Stimulated activated CD8-positive, alpha-beta memory T cell treated with anti-CD3 and anti-CD28 coated beads, Interleukin-4, amount 100 ng/mL, for 4 hours (primary cell): ENCODE data around the gene ASCC2.
"Not testable (repeated sequence)": the region's sequence is repeated elsewhere in the genome, so short reads cannot be mapped to it uniquely, and the experiment has no call there.

Experiments used
- DNase-seq, 2 donors: peaks; one replicate each; pipeline ENCODE4 v3.0.0-alpha.2; 2020; ENCODE audit warnings: low read depth in 2 of 2, low spot score in 1 of 2

Gene ASCC2, protein sequence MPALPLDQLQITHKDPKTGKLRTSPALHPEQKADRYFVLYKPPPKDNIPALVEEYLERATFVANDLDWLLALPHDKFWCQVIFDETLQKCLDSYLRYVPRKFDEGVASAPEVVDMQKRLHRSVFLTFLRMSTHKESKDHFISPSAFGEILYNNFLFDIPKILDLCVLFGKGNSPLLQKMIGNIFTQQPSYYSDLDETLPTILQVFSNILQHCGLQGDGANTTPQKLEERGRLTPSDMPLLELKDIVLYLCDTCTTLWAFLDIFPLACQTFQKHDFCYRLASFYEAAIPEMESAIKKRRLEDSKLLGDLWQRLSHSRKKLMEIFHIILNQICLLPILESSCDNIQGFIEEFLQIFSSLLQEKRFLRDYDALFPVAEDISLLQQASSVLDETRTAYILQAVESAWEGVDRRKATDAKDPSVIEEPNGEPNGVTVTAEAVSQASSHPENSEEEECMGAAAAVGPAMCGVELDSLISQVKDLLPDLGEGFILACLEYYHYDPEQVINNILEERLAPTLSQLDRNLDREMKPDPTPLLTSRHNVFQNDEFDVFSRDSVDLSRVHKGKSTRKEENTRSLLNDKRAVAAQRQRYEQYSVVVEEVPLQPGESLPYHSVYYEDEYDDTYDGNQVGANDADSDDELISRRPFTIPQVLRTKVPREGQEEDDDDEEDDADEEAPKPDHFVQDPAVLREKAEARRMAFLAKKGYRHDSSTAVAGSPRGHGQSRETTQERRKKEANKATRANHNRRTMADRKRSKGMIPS

DNA sequence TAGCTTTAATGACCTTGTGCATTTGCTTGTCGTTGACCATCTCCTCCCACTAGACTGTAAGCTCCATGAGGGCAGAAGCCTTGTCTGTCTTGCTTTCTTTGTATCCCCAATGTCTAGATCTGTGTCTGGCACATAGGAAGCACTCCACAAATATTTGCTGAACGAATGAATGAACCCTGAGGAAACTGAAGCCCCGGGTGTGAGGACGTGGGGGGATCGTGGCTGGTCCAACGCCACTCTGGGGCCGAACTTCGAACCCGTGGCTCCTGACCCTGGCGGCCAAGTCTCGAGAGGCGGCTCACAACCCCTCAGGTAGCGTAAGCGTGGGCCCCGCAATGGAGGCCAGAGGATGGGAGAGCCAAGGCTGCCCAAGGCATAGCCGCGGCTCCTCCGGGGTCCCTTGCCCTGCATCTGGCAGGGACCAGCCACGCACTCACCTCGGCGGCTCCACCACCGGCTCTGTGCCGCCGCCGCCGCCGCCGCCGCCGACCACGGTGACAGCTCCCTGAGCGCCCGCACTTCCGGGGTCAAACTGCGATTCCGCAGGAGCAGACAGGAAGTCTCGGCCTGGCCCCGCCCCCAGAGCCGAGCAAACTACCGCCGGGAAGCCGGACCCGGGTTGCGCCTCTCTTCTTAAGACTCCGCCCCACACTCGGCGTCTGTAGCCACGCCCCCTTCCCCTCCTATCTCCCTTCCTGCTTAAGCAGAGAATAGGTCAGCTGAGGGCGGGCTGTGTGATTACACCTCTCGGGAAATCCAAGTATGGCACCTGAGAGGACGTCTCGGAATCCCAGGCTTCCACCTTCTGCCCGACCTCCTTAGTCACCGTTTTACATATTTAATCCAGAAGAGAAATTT, at the start of gene ASCC2:
Gene ASCC2, minus strand, starts transcription at position 534 of the 858 bp plus-strand sequence. CDS start 5,949 bp downstream, outside the sequence.
- peak; percentile 98 to 99 for DNase-seq

DNA sequence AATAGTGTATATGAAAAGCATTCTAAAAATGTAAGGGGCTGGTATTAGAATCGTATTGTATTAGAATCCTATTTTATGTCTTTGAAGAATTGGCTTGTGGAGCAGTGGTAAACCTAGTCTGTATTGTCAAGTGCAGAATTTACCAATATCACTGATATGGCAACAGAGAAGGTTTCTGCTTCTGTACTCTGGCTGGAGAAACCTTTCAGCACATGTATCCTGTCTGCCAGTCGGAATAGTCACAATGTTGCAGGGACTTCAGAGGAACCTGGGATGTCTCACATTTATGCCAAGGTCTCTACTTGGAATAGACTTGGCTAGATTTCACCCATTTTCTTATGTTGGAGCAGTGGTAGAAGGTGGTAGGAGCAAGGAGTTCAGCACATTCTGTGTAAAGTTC, 49.3 kb upstream of the ASCC2 start:
- no peak for DNase-seq

DNA sequence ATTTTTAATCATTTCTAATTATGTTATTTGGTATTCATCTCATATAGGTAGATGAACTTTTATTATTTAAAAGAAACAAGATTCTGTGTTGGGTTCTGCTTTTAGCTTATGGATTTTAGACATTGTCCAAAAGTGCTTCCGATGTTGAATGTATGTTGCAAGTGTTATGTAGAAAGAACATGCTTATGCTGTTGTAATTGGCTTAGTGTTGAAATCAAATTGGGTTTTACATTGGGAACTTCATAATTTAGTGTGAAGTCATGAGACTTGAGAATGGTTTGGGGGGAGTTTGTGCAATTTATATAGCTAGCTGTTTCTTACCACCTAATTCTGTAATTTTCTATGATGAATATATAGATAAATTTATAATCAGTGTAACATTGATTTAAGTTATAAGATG, 48.5 kb upstream of the ASCC2 start:
- DNase-seq = no peak

DNA sequence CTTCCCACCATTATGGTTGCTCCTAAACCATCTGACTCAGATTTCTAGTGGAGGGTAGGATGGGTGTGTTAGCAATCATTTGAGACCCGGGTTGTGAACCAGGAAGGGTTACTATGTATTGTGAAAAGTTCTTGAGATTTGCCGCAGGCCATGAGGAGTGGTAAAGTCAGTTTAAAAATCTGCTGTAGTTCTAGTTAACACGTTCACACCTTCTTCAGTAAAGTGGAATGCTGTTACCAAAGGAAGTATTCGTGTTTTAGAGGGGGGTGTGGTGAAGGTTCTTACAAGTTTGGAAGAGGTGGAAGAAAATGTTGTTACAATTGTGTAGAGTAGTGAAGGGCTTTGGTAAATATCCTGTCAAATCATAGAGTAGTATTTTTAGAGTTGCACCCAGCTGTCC, 47.5 kb upstream of the ASCC2 start:
- DNase-seq = no peak

DNA sequence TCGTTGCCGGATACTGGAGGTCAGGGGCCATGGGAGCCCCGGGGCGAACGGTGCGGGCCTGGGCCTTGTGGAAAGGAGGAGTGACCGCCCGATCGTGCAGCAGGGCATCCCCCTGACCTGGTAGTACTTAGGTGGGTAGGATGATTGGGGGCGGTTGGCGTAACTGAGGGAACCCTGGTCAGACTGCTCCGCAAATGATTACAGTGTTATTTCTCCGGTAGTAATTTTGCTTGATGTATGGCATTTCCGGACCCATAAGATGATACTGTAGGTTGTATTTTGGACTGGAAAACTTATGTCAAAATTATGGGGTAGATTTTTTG, 45.7 kb upstream of the ASCC2 start:
- DNase-seq = no peak

DNA sequence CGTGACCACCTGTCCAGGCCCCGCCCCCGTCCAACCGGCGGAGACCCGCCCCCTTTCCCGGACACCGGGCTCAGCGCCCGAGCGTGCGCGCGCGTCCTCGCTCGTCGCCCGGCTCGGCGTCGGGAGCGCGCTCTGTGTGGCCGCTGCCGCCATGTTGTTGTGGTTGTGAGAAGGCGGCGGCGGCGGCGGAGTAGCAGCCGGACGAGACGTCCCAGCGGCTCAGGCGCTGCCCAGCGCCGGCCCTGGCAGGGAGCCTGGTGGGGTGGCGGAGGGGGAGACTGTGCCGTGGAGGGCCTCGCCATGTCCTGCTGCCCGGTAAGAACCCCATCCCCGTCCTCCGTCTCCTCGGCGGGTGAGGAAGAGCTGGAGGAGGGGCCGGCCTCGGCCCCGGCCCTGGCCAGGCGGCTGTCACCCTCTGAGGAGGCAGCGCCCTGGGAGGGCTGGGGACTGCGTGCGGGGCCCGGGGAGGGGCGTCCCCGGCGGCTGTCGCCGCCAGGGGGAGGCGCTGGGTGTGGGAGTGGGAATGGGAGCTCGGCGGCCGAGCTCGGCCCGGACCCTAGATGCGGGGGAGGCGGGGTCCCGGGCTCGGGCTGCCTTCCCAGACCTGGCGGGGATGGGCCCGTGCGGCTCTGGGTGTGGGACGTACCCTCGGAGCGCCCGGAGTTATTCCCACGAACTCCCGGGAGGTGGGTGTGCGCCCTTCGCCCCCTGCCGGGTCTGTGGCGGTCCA, 45.1 kb upstream of the ASCC2 start, which contains the start of gene MTMR3:
Gene MTMR3, plus strand, starts transcription at position 130 of the 730 bp plus-strand sequence. CDS start 87,886 bp downstream, outside the sequence.
- DNase-seq = peak; percentile 80 to 83

DNA sequence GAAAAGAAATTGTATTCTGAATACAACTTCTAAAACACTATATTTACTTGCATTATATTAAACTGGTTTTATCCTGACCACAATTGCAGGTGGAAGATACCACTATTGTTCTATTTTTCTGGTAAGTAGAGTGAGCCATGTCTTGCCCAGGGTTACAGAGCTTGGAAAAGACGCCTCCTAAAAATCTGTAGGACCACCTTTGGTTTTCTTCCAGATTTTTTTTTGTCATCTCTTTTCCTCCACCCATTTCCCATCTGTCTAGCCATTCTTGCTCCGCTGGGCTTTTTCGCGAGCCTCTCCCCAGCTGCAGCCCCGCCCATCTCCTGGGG, 44.6 kb upstream of the ASCC2 start:
- no peak for DNase-seq

DNA sequence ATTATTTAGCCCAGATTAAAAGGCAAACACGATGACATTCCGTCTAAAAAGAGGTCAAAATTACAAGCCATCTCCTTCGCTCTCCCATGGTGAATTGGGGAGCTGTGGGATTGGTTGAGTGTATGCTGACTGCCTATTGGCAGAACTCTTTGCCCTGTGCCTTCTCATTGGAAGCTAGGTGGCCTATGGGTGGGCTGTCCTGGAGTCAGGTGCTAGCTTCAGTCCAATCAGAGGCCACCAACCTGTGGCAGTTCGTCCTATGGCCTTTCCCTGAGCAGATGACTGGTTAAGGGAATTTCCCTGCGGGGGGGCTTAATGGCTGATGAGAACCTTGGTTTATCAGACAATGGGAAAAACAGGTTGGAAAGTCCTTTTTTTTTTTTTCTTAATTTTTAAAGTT, 41.7 kb upstream of the ASCC2 start:
- no peak for DNase-seq

DNA sequence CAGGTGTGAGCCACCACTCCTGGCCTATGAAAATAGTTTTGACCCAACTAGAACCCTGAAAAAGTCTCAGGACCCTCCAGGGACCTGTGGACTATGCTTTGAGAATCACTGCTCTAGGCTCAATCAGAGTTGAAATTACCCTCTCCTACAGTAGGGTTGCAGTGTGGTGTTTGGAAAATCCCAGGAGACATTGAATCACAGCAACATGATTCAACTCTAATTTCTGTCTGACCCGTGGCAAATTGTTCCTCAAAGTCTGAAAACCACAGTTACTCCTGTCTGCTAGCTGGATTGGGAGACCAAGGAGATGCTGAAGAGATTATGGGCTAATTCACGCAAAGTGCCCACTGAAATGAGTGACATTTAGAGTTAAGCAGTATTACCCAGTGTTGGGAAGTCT, 39.5 kb upstream of the ASCC2 start:
- no peak for DNase-seq

DNA sequence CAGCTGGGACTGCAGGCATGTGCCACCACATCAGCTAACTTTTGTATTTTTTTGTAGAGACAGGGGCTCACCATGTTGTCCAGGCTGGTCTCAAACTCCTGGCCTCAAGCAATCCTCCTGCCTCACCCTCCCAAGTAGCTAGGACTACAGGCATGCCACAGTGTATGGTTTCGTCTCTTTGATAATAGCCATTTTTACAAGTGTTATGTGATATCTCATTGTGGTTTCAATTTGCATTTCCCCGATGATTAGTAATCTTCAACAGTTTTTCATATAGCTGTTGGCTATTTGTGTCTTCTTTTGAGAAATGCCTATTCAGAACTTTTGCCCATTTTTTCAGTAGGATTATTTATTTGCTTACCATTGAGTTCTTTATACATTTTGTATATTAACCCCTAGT, 35.9 kb upstream of the ASCC2 start:
- DNase-seq = no peak

DNA sequence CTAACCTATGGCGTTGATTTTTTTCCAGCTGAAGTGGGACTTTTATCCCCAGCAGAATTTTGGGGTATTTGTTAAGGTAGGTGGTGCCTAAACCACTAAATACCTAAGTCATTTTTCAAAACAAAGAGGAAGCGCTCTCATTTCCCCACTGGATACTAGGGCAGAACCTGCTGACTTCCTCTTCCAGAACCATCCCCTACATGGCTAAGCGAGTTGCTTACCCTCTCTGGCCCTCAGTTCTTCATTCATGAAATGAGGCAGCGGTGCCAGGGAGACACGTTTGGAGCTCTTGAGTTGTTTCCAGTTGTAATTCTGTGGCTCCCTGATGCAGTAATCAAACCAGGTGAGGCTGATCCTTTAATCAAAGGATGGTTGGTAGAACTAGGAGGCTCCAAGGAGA, 34.9 kb upstream of the ASCC2 start:
- no peak for DNase-seq

DNA sequence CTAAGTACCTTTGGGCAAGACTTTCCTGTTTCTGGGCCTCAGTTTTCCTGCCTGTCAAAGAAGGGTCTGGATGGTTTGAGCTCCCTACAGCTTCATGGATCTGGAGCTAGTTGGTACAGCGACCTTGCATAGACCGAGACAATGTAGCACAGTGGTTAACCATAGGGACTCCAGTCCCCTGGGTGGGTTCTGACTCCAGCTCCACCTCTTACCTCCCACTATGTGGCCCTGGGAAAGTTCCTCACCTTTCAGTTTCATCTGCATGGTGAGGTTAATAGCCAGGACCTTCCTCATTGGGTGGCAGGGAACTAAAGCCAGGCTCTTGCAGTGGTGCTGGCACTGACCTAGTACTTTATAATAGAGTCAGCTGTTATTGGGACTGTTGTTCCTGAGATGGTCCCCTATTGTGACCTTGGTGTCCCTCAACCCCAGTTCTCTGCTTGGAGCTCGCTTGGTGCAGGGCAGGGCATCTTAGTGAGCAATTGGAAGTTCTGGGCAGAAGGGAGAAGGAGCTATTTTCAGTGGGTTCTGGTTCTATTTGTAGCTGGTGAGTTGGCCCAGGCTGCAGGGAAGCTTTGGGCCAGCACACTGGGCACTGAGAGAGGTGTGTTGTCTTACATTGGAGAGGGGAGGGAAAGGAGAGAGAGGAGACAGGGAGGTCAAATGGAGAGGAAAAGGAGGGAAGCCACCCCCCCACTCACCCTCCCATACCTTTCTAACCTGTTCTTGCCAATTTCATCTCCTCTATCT, 34.2 kb upstream of the ASCC2 start:
- DNase-seq = no peak

DNA sequence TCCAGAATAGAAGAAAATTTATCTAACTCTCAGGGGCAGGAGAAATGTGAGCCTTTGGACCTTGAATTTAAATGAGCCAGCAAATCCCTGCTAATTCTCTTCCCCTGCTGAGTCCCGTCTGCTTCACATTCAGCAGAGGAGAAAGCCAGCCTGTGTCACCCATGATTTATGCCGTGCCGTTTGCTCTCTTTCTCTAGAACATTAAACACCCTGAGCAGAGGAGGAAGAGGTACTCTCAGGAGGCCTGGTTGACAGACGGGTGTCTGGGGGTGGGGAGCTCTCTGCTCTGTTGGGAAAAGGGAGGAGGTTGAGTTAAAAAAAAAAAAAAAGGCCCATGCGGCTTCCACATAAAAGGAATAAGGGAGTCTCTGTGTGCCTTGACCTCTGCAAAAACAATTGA, 33.6 kb upstream of the ASCC2 start:
- DNase-seq = no peak

DNA sequence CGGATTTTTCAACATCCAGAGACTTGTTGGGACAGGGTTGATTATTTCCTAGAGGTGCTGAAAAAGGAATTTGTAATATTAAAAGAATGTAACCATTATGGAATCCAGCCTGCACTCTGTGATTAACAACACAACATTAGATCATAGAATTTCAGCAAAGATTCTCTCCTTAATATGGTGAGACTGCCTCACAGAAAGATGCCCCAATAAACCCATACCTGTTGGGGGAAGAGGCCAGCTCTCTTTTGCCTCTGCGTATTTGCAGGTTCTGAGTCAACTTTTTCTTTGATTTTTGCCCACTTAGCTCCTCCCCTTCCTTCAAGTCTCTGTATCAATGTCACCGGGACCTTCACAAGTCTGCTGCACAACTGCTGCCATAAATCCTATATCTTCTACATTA, 32.5 kb upstream of the ASCC2 start:
- no peak for DNase-seq

DNA sequence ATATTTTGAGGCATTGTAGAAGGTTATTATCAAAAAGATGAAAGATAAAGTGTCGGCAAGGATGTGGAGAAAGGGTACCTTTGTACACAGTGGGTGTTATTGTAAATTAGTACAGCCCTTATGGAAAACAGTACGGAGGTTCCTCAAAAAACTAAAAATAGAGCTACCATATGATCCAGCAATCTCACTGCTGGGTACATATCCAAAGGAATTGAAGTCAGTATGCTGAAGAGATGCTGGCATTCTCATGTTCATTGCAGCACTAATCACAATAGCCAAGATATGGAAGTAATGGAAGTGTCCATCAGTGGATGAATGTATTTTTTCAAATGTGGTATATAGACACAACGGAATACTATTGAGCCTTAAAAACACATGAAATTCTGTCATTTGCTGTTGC, 29.8 kb upstream of the ASCC2 start:
- no peak for DNase-seq

DNA sequence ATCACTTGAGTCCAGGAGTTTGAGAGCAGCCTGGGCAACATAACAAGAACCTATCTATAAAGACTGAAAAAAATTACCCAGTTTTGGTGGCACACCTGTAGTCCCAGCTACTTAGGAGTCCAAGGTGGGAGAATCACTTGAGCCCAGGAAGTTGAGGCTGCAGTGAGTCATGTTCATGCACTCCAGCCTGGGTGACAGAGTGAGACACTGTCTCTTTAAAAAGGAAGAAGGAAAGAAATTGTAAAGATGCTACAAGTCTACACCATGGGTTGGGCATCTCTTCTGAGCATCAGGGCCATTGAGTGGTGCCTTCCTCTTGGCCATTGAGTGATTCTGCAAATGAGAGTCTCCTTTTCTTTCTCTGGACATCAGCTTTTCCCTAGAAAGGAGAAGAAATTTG, 29.2 kb upstream of the ASCC2 start:
- no peak for DNase-seq

DNA sequence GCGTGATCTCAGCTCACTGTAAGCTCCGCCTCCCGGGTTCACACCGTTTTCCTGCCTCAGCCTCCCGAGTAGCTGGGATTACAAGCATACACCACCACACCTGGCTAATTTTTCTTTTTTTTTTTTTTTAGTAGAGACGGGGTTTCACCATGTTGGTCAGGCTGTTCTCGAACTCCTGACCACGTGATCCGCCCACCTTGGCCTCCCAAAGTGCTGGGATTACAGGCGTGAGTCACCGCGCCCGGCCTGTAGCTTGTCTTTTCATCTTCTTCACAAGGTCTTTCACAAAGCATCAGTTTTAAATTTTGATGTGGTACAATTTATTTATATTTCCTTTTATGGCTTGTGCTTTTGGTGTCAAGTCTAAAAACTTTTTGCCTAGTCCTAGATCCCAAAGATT, 27.5 kb upstream of the ASCC2 start:
- not testable (repeated sequence) for DNase-seq

DNA sequence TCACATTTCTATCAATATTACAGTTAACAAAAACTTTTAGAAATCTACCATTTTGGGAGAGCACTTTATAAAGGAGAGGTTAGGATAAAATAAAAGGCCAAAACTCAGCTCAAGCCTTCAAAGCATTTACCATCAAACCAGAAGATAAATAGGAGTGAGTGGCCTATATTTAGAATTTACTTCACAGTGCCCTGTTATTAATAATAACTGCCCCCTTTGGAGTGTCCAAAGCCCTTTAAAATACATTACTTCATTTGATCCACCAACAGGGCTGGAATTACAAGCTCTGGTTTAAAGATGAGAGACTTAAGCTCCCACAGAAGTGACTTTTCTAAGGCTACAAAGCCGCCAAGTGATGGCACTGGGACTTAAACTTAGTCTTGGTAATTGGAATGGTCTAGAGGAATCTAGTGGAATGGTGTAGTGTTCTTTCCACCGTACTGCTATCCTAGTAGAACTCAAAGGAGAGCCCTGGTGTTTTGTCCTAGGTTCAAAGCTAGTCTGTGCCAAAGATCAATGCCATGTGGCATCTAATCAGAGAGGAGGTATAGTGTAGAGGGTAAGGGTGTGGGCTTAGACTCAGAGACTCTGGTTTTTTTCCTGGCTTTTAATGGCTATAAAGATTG, 23.7 kb upstream of the ASCC2 start:
- DNase-seq = no peak

DNA sequence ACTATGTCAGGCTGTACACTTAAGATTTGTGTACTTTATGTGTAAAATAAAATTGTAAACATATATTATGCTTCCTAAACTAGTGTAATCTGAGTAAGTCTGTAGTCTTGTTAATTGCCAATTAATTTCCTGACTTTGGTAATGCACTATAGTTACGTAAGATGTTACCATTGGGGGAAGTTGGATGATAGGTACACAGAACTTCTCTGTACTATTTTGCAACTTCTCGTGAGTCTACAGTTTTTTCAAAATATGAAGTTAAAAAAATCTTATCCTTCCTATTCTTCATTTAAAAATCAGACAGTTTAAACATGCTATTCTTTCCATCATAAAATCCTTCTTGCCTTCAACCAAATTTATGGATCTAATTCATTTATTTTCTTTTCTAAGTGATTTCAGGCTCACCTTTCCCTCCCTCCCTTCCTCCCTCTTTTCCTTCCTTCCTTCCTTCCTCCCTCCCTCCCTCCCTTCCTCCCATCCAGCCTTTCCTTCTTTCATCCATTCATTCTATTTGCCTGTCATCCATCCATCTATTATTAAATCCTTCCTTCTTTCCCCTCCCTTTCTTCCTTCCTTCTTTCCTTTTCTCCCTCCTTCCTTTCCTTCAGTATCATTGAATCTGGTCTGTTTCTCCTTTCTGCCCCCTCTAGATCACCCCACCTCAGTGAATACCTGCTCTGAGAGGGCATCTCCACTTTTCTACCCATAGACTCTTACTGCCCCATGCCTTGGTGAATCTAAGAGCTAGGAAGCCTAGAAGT, 22.1 kb upstream of the ASCC2 start:
- DNase-seq = no peak
